ENCODE measurements around the gene ARMC7. TPM values are rescaled to one million over a fixed set of nuclear protein-coding genes. Genes with fewer than 3 reads are reported as not detected.
A peak's percentile ranks its signal among the peaks of the same experiment; 100 is the strongest.

Gene ARMC7
- total and polyA plus RNA-seq, 11 donors, result 3.9 to 7.9 (median 5.2) TPM

DNA sequence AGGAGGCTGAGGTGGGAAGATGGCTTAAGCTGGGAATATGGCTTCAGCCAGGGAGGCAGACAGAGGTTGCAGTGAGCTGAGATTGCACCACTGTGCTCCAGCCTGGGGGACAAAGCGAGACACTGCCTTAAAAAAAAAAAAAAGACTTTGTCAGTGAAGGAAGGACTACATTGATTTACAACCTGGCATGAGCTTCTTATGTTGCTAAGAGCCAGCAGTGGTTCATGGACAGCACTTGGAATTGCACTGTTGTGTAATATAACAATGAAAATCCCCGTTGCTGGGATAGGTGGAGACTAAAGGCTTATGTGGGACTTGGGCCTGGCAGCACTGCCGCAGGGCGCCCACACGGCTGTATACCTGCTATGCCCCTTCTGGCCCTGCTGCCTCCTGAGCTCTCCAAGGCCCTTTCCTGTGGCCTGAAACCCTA lies 36.1 kb upstream of the ARMC7 start:
- H3K27ac ChIP-seq, result peak overlapping the region in 3 of 12 donors; percentile 29 to 76 (median 38)
- peaks cover 0 to 35% (median 25%) of the 10 kb centered on the region in 12 donors for H3K4me1 ChIP-seq
- WGBS, 4 donors, result 82 to 86% (median 83%) methylated on average over 4 to 5 of the region's 5 CpGs
- no peak overlapping the region for H3K4me3 ChIP-seq
- no peaks in the 10 kb centered on the region for H3K27me3 ChIP-seq
- no peaks in the 10 kb centered on the region for H3K9me3 ChIP-seq
- no peaks in the 10 kb centered on the region for H3K36me3 ChIP-seq
- ATAC-seq, result no peak
- no peak for DNase-seq
- intact Hi-C loops (cut with DNase I), result loop anchor here in 2 of 10 donors (5.0 kb wide), 1 partner anchor 34 kb away; the partner anchor contains the start of gene ARMC7 (in 2 of the 2)
- TF ChIP-seq, protein P1, sequence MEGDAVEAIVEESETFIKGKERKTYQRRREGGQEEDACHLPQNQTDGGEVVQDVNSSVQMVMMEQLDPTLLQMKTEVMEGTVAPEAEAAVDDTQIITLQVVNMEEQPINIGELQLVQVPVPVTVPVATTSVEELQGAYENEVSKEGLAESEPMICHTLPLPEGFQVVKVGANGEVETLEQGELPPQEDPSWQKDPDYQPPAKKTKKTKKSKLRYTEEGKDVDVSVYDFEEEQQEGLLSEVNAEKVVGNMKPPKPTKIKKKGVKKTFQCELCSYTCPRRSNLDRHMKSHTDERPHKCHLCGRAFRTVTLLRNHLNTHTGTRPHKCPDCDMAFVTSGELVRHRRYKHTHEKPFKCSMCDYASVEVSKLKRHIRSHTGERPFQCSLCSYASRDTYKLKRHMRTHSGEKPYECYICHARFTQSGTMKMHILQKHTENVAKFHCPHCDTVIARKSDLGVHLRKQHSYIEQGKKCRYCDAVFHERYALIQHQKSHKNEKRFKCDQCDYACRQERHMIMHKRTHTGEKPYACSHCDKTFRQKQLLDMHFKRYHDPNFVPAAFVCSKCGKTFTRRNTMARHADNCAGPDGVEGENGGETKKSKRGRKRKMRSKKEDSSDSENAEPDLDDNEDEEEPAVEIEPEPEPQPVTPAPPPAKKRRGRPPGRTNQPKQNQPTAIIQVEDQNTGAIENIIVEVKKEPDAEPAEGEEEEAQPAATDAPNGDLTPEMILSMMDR (IDR thresholded peaks at IDR 0.05), result no peak
- TF ChIP-seq POLR2A (IDR thresholded peaks at IDR 0.05), result no peak

DNA sequence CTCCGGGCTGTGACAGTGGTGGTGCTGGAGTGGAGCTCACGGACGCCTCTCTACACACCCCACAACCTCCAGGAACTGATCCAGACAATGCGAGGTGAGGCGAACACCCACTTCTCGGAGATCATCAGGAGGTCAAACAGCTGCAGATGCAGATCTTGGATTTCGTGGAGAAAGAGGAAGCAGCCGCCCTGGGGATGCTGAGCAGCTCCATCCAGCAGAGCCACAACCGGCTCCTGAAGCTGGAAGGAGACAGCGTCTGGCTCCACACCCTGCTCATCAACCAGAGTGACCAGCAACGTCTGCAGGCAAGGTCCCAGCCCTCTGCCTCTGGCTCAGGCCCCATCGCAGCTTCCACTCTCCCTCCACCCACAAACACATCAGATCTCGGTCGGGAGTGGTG lies 35.2 kb upstream of the ARMC7 start:
- 67 to 88% (median 83%) methylated on average over 12 to 14 of the region's 14 CpGs for WGBS, 4 donors

DNA sequence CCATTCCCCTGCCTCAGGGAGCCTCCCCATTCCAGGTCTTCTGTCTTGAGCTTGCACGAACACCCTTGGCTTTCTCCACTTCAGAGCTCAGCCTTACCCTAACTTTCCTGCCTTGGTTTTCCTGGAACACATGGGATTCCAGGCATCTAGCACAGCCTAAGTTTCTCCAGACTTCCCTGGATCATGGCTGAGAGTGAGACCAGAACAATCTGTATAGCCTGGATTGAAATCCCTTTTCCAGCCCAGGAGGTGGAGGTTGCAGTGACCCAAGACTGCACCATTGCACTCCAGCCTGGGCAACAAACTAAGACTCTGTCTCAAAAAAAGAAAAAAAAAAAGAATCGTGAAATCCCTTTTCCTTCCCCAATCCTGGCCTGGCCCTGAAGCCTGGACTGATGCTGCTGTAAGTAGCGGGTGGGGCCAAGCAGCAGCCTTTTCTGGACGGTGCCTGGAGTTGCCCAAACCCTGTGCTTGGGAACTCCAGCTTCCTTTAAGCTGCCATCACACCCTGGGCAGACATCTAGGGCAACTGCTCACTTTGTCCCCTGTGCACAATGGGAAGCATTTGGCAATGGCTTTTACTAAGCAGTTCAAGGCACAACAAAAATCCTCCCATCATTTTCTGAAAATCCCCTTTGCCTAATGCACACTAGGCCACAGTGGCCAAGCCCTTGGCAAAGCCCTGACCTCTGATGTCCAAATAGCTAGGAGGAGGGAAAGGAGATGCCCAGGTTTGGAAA lies 34.0 kb upstream of the ARMC7 start:
- 57 to 73% (median 68%) methylated on average over 4 of the region's 4 CpGs for WGBS, 4 donors
- no peak for DNase-seq
- intact Hi-C loops (cut with DNase I), result loop anchor here in 1 of 10 donors (5.0 kb wide), 1 partner anchor 37 kb away; no protein-coding TSS in a partner anchor
- ATAC-seq, result no peak
- Histone ChIP-seq H3K4me1 (peaks cover 0 to 44% (median 29%) of the 10 kb centered on the region in 12 donors), H3K4me3 (no peak overlapping the region), H3K27ac (peak overlapping the region in 3 of 12 donors; percentile 10 to 89 (median 85)), H3K9me3 (no peaks in the 10 kb centered on the region), H3K36me3 (no peaks in the 10 kb centered on the region), H3K27me3 (no peaks in the 10 kb centered on the region)
- TF ChIP-seq, protein P1 (IDR thresholded peaks at IDR 0.05), result no peak
- no peak for TF ChIP-seq POLR2A (IDR thresholded peaks at IDR 0.05)

More for the DNA sequence above, 35.2 kb upstream of the ARMC7 start:
- no peaks in the 10 kb centered on the region for H3K36me3 ChIP-seq
- TF ChIP-seq POLR2A (IDR thresholded peaks at IDR 0.05), result no peak
- TF ChIP-seq, protein P1 (IDR thresholded peaks at IDR 0.05), result no peak
- intact Hi-C loops (cut with DNase I), result loop anchor here in 2 of 10 donors (5.0 kb wide), 1 partner anchor 33 kb away; the partner anchor contains the start of gene ARMC7 (in 2 of the 2)
- H3K4me1 ChIP-seq, result peaks cover 0 to 43% (median 28%) of the 10 kb centered on the region in 12 donors
- ATAC-seq, result no peak
- no peak overlapping the region for H3K4me3 ChIP-seq
- no peaks in the 10 kb centered on the region for H3K27me3 ChIP-seq
- DNase-seq, result no peak
- peak overlapping the region in 1 of 12 donors; percentile 76 for H3K27ac ChIP-seq
- H3K9me3 ChIP-seq, result no peaks in the 10 kb centered on the region

DNA sequence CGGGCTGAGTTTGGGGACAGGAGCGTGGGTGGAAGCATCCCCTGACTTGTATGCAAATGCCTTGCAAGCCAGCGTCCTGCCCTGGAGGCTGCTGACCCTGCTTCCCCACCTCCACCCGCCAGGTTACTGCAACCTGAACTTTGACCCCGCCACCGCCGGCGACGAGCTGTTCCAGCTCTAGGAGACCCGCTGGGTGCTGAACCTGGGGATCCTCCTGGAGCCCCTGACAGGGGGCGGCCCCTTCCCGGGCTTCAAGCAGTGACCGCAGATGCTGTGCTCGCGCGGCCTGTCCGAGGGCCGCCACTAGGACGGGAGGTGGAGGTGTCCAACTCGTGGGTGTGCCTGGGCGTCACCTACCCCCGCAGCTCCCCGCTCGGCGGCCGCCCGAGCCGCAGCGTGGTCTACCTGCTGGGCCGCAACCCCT lies 32.7 kb upstream of the ARMC7 start:
- peak overlapping the region; percentile 71 to 93 (median 85) for H3K27ac ChIP-seq
- H3K36me3 ChIP-seq, result no peaks in the 10 kb centered on the region
- WGBS, 4 donors, result 28 to 100% (median 32%) methylated on average over 1 to 30 of the region's 30 CpGs
- no peak for DNase-seq
- H3K9me3 ChIP-seq, result no peaks in the 10 kb centered on the region
- TF ChIP-seq, protein P1 (IDR thresholded peaks at IDR 0.05), result no peak
- TF ChIP-seq POLR2A (IDR thresholded peaks at IDR 0.05), result no peak
- H3K4me3 ChIP-seq, result peak overlapping the region; percentile 4 to 64 (median 51)
- intact Hi-C loops (cut with DNase I), result loop anchor here in 1 of 10 donors (5.0 kb wide), 1 partner anchor 35 kb away; no protein-coding TSS in a partner anchor
- peaks cover 0 to 39% (median 23%) of the 10 kb centered on the region in 12 donors for H3K4me1 ChIP-seq
- no peaks in the 10 kb centered on the region for H3K27me3 ChIP-seq
- ATAC-seq, result no peak

Data from heart left ventricle (tissue), 16 donors.